Measurements from ENCODE around the gene PDE4D.

The PDE4D gene

GRCh38 chr5:59207401-59207800 lies 686.1 kb downstream of the PDE4D start:
- no peaks in the 10 kb centered on the region for H3K36me3 ChIP-seq (ENCODE audit: insufficient read depth, insufficient read length, low read length)
- no peak overlapping the region for H3K4me3 ChIP-seq (ENCODE audit: insufficient read length, low read depth)
- no peaks in the 10 kb centered on the region for H3K9me3 ChIP-seq (ENCODE audit: insufficient read depth, low read length)
- no peak for DNase-seq (ENCODE audit: low read depth, low spot score)
- H3K9ac ChIP-seq (ENCODE audit: insufficient read length, low read depth), result no peak overlapping the region
- no peaks in the 10 kb centered on the region for H3K4me1 ChIP-seq (ENCODE audit: insufficient read depth, insufficient read length)
- TF ChIP-seq SUZ12 (IDR thresholded peaks at IDR 0.05; ENCODE audit: extremely low read depth, insufficient read depth, insufficient read length) (no peak), YY1 (IDR thresholded peaks at IDR 0.05; ENCODE audit: insufficient read depth, insufficient read length) (no peak), ZNF274 (IDR thresholded peaks at IDR 0.05; ENCODE audit: low read depth, low read length) (no peak)
- H3K27me3 ChIP-seq (ENCODE audit: insufficient read depth, insufficient read length), result no peaks in the 10 kb centered on the region

- H3K9ac ChIP-seq (ENCODE audit: insufficient read length, low read depth), result no peak overlapping the region
- DNase-seq (ENCODE audit: low read depth, low spot score), result no peak
- no peak for TF ChIP-seq YY1 (IDR thresholded peaks at IDR 0.05; ENCODE audit: insufficient read depth, insufficient read length)
- no peak for TF ChIP-seq SUZ12 (IDR thresholded peaks at IDR 0.05; ENCODE audit: extremely low read depth, insufficient read depth, insufficient read length)
- TF ChIP-seq ZNF274 (IDR thresholded peaks at IDR 0.05; ENCODE audit: low read depth, low read length), result no peak
- H3K4me1 ChIP-seq (ENCODE audit: insufficient read depth, insufficient read length), result no peaks in the 10 kb centered on the region
- H3K4me3 ChIP-seq (ENCODE audit: insufficient read length, low read depth), result no peak overlapping the region
- no peaks in the 10 kb centered on the region for H3K36me3 ChIP-seq (ENCODE audit: insufficient read depth, insufficient read length, low read length)
- no peaks in the 10 kb centered on the region for H3K9me3 ChIP-seq (ENCODE audit: insufficient read depth, low read length)
- no peaks in the 10 kb centered on the region for H3K27me3 ChIP-seq (ENCODE audit: insufficient read depth, insufficient read length)
Measured at GRCh38 chr5:59206132-59206581, 687.4 kb downstream of the PDE4D start.

GRCh38 chr5:59204114-59204897 lies 689.2 kb downstream of the PDE4D start:
- Histone ChIP-seq H3K4me3 (ENCODE audit: insufficient read length, low read depth) (no peak overlapping the region), H3K9ac (ENCODE audit: insufficient read length, low read depth) (no peak overlapping the region), H3K36me3 (ENCODE audit: insufficient read depth, insufficient read length, low read length) (no peaks in the 10 kb centered on the region), H3K9me3 (ENCODE audit: insufficient read depth, low read length) (peaks cover 4% of the 10 kb centered on the region), H3K4me1 (ENCODE audit: insufficient read depth, insufficient read length) (no peaks in the 10 kb centered on the region), H3K27me3 (ENCODE audit: insufficient read depth, insufficient read length) (no peaks in the 10 kb centered on the region)
- DNase-seq (ENCODE audit: low read depth, low spot score), result no peak
- TF ChIP-seq ZNF274 (IDR thresholded peaks at IDR 0.05; ENCODE audit: low read depth, low read length) (no peak), SUZ12 (IDR thresholded peaks at IDR 0.05; ENCODE audit: extremely low read depth, insufficient read depth, insufficient read length) (no peak), YY1 (IDR thresholded peaks at IDR 0.05; ENCODE audit: insufficient read depth, insufficient read length) (no peak)

GRCh38 chr5:59199868-59200267 lies 693.7 kb downstream of the PDE4D start:
- TF ChIP-seq YY1 (IDR thresholded peaks at IDR 0.05; ENCODE audit: insufficient read depth, insufficient read length), result no peak
- no peak for TF ChIP-seq SUZ12 (IDR thresholded peaks at IDR 0.05; ENCODE audit: extremely low read depth, insufficient read depth, insufficient read length)
- no peak for TF ChIP-seq ZNF274 (IDR thresholded peaks at IDR 0.05; ENCODE audit: low read depth, low read length)

GRCh38 chr5:59198832-59199231 lies 694.7 kb downstream of the PDE4D start:
- no peak overlapping the region for H3K4me3 ChIP-seq (ENCODE audit: insufficient read length, low read depth)
- no peaks in the 10 kb centered on the region for H3K36me3 ChIP-seq (ENCODE audit: insufficient read depth, insufficient read length, low read length)
- no peaks in the 10 kb centered on the region for H3K4me1 ChIP-seq (ENCODE audit: insufficient read depth, insufficient read length)
- no peak for DNase-seq (ENCODE audit: low read depth, low spot score)
- H3K9ac ChIP-seq (ENCODE audit: insufficient read length, low read depth), result no peak overlapping the region
- no peaks in the 10 kb centered on the region for H3K27me3 ChIP-seq (ENCODE audit: insufficient read depth, insufficient read length)
- TF ChIP-seq SUZ12 (IDR thresholded peaks at IDR 0.05; ENCODE audit: extremely low read depth, insufficient read depth, insufficient read length), result no peak
- TF ChIP-seq ZNF274 (IDR thresholded peaks at IDR 0.05; ENCODE audit: low read depth, low read length), result no peak
- no peak for TF ChIP-seq YY1 (IDR thresholded peaks at IDR 0.05; ENCODE audit: insufficient read depth, insufficient read length)
- H3K9me3 ChIP-seq (ENCODE audit: insufficient read depth, low read length), result peaks cover 4% of the 10 kb centered on the region

More at GRCh38 chr5:59199868-59200267, 693.7 kb downstream of the PDE4D start:
- Histone ChIP-seq H3K4me1 (ENCODE audit: insufficient read depth, insufficient read length) (no peaks in the 10 kb centered on the region), H3K9ac (ENCODE audit: insufficient read length, low read depth) (no peak overlapping the region), H3K36me3 (ENCODE audit: insufficient read depth, insufficient read length, low read length) (no peaks in the 10 kb centered on the region), H3K4me3 (ENCODE audit: insufficient read length, low read depth) (no peak overlapping the region), H3K27me3 (ENCODE audit: insufficient read depth, insufficient read length) (no peaks in the 10 kb centered on the region), H3K9me3 (ENCODE audit: insufficient read depth, low read length) (peaks cover 4% of the 10 kb centered on the region)
- no peak for DNase-seq (ENCODE audit: low read depth, low spot score)

- no peak for TF ChIP-seq SUZ12 (IDR thresholded peaks at IDR 0.05; ENCODE audit: extremely low read depth, insufficient read depth, insufficient read length)
- no peak for TF ChIP-seq ZNF274 (IDR thresholded peaks at IDR 0.05; ENCODE audit: low read depth, low read length)
- no peak for TF ChIP-seq YY1 (IDR thresholded peaks at IDR 0.05; ENCODE audit: insufficient read depth, insufficient read length)
- Histone ChIP-seq H3K4me1 (ENCODE audit: insufficient read depth, insufficient read length) (no peaks in the 10 kb centered on the region), H3K9ac (ENCODE audit: insufficient read length, low read depth) (no peak overlapping the region), H3K36me3 (ENCODE audit: insufficient read depth, insufficient read length, low read length) (no peaks in the 10 kb centered on the region), H3K27me3 (ENCODE audit: insufficient read depth, insufficient read length) (no peaks in the 10 kb centered on the region), H3K9me3 (ENCODE audit: insufficient read depth, low read length) (peaks cover 4% of the 10 kb centered on the region), H3K4me3 (ENCODE audit: insufficient read length, low read depth) (no peak overlapping the region)
- no peak for DNase-seq (ENCODE audit: low read depth, low spot score)
Measured at GRCh38 chr5:59198365-59198764, 695.2 kb downstream of the PDE4D start.

- no peak for DNase-seq (ENCODE audit: low read depth, low spot score)
- Histone ChIP-seq H3K36me3 (ENCODE audit: insufficient read depth, insufficient read length, low read length) (no peaks in the 10 kb centered on the region), H3K4me3 (ENCODE audit: insufficient read length, low read depth) (no peak overlapping the region), H3K9me3 (ENCODE audit: insufficient read depth, low read length) (peaks cover 4% of the 10 kb centered on the region), H3K9ac (ENCODE audit: insufficient read length, low read depth) (no peak overlapping the region), H3K4me1 (ENCODE audit: insufficient read depth, insufficient read length) (no peaks in the 10 kb centered on the region), H3K27me3 (ENCODE audit: insufficient read depth, insufficient read length) (no peaks in the 10 kb centered on the region)
- no peak for TF ChIP-seq YY1 (IDR thresholded peaks at IDR 0.05; ENCODE audit: insufficient read depth, insufficient read length)
- no peak for TF ChIP-seq ZNF274 (IDR thresholded peaks at IDR 0.05; ENCODE audit: low read depth, low read length)
- TF ChIP-seq SUZ12 (IDR thresholded peaks at IDR 0.05; ENCODE audit: extremely low read depth, insufficient read depth, insufficient read length), result no peak
Measured at GRCh38 chr5:59197911-59198310, 695.6 kb downstream of the PDE4D start.

All from NT2/D1 (cell line).